CD4-positive, alpha-beta T cell treated with Interleukin-15 for 1 hour (primary cell): ENCODE data around the gene TMEM108.
"Not testable (repeated sequence)": the region's sequence is repeated elsewhere in the genome, so short reads cannot be mapped to it uniquely, and the experiment has no call there.

Experiments used
- DNase-seq: peaks from one replicate; pipeline ENCODE4 v3.0.0-alpha.2; 2020

TMEM108 gene

GRCh38 chr3:133038089-133038730 is at the start of gene TMEM108:
TMEM108 (plus strand) TSS chr3:133038391.
- DNase-seq: no peak

- DNase-seq: no peak
Observed at GRCh38 chr3:132995971-132996370, 42.2 kb upstream of the TMEM108 start.

- DNase-seq: no peak
Observed at GRCh38 chr3:132997404-132998185, 40.6 kb upstream of the TMEM108 start.

- not testable (repeated sequence) for DNase-seq
Observed at GRCh38 chr3:133005032-133005431, 33.2 kb upstream of the TMEM108 start.

- DNase-seq: no peak
Observed at GRCh38 chr3:133007601-133008000, 30.6 kb upstream of the TMEM108 start.

GRCh38 chr3:133014325-133014724 is 23.9 kb upstream of the TMEM108 start:
- DNase-seq: no peak

- not testable (repeated sequence) for DNase-seq
Observed at GRCh38 chr3:133015573-133015972, 22.6 kb upstream of the TMEM108 start.

GRCh38 chr3:133016838-133017309 is 21.3 kb upstream of the TMEM108 start:
- no peak for DNase-seq

- no peak for DNase-seq
Observed at GRCh38 chr3:133018921-133019320, 19.3 kb upstream of the TMEM108 start.

- DNase-seq: no peak
Observed at GRCh38 chr3:133021206-133021605, 17.0 kb upstream of the TMEM108 start.

- DNase-seq: no peak
Observed at GRCh38 chr3:133023362-133023761, 14.8 kb upstream of the TMEM108 start.

- DNase-seq: no peak
Observed at GRCh38 chr3:133025546-133025945, 12.6 kb upstream of the TMEM108 start.

GRCh38 chr3:133032301-133032700 is 5.9 kb upstream of the TMEM108 start:
- DNase-seq: no peak

- no peak for DNase-seq
Observed at GRCh38 chr3:133037436-133037835, 755 bp upstream of the TMEM108 start.

GRCh38 chr3:133038731-133039375 is 662 bp downstream of the TMEM108 start:
- DNase-seq: no peak

GRCh38 chr3:133040696-133041523 is 2.7 kb downstream of the TMEM108 start:
- no peak for DNase-seq

- DNase-seq: no peak
Observed at GRCh38 chr3:133041524-133041829, 3.3 kb downstream of the TMEM108 start.

GRCh38 chr3:133042778-133043177 is 4.6 kb downstream of the TMEM108 start:
- no peak for DNase-seq

- DNase-seq: no peak
Observed at GRCh38 chr3:133047980-133048379, 9.8 kb downstream of the TMEM108 start.

GRCh38 chr3:133049491-133049890 is 11.3 kb downstream of the TMEM108 start:
- DNase-seq: no peak

GRCh38 chr3:133050891-133051290 is 12.7 kb downstream of the TMEM108 start:
- DNase-seq: no peak

GRCh38 chr3:133053532-133053931 is 15.3 kb downstream of the TMEM108 start:
- no peak for DNase-seq

- DNase-seq: no peak
Observed at GRCh38 chr3:133054586-133054985, 16.4 kb downstream of the TMEM108 start.
